Hematopoietic multipotent progenitor cell treated with erythropoietin and hydrocortisone succinate and interleukin-3 and kit ligand, for 17 days (in vitro differentiated cells): ENCODE data around the gene SEC14L3.

Experiments used
- DNase-seq: peaks from one replicate; pipeline ENCODE4 v3.0.0-alpha.2; 2015; ENCODE audit warnings: low spot score

Gene SEC14L3

DNA sequence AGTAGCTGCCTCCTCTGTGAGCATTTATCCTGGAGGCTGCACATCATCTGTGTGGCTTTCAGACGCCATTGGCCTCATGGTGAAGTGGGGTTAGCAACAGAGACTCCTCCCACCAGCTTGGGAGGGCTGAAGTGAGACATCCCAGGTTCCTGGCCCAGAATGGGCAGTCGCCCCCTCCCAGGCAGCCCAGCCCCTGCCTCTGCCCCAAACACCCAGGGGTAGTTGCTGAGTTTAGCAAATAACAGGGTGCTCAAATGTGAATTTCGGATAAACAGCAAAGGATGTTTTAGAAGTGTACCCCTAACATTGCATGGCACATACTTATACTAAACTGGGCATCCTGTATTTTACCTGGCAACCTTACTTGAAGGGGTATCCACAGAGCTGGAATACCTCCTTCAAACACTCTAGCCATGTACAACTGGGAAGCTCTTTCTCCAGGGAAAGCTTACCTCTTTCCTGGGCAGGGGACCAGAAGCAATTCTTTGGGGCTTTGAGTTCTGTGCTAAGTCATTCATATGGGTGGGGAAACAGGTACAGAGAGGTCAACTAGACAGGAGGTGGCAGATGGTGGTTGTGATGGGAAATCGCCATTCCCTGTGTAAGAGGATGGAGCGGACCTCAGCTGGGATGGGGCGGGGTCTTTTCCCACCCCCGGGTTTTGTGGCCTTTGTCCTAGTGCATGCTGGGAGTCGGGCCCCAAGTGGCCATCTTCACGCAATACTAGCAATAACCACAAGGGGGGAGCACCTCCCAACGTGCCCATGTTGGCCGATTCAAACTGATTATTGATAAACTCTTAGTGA lies 27.0 kb downstream of the SEC14L3 start:
- DNase-seq = peak; percentile 84

DNA sequence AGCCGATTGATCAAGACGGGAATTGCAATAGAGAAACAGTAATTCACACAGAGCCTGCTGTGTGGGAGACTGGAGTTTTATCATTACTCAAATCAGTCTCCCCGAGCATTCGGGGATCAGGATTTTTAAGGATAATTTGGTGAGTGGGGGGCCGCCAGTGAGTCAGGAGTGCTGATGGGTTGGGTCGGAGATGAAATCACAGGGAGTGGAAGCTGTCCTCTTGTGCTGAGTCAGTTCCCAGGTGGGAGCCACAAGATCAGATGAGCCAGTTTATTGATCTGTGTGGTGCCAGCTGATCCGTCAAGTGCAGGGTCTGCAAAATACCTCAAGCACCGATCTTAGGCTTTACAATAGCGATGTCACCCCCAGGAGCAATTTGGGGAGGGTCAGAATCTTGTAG lies 30.7 kb downstream of the SEC14L3 start:
- DNase-seq = no peak

DNA sequence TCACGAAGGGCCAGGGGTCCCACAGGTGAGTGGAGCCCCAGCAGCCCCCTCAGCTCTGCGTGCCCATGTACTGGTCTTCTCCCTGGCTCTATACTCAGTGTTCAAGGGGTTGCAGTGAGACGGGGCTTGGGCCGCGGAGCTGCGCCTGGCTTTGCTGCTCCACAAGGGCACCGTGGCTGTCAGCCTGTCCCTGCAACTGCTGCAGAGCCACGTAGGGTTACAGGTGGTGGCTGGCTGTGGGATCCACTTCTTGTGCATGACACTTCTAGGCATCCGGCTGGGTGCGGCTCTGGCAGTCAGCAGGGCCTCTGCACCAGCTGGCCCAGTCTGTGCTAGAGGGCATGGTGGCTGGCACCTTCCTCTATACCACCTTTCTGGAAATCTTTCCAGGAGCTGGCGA lies 32.0 kb downstream of the SEC14L3 start:
- DNase-seq = no peak

DNA sequence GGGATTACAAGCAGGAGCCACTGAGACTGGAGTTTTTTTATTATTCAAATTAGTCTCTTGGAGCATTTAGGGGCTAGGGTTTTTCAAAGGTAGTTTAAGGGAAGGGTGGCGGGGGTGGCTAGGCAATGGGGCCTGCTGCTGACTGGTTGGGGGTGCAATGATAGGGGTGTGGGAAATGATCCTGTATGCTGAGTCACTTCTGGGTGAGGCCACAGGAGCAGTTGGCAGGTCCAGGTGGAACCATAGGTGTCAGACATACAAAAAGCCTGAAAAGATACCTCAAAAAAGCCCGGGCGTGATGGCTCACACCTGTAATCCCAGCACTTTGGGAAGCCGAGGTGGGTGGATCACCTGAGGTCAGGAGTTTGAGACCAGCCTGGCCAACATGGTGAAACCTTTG lies 32.6 kb downstream of the SEC14L3 start:
- no peak for DNase-seq

DNA sequence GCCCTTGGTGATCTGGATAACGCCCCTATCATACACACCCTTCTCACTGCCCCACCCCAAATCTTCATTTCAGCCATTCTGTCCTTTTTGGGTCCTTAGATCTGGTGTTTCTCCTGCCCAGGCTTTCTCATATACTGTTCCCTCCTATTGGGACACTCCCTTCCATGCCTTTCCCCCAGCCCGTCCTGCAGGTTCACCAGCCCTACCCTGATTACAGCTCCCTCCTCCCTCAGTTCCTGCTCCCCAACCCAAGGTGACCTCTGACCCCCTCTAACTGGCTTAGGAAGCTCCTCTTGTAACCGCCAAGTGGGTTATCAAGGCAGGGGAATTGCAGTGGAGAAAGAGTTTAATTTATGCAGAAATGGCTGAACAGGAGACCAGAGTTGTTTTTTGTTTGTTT lies 33.3 kb downstream of the SEC14L3 start:
- DNase-seq = no peak

DNA sequence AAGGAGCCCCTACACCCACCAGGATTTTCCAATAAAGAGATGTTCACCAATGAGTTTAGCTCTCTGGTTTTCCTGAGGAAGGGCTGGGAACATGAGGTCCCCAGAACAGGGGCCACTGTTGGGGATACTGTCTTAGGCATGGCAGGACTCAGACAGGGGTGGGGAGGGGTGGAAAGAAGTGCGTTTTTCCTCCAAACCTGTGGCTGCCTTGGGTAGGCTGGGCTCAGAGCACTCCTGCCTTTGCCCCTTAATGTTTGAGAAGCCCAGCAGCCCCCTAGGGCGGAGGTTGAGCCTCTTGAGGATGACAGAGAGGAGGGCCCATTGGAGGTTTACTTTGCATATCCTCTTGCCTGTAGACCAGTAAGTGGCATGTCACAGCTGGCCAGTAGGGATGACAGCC lies 35.6 kb downstream of the SEC14L3 start:
- no peak for DNase-seq

DNA sequence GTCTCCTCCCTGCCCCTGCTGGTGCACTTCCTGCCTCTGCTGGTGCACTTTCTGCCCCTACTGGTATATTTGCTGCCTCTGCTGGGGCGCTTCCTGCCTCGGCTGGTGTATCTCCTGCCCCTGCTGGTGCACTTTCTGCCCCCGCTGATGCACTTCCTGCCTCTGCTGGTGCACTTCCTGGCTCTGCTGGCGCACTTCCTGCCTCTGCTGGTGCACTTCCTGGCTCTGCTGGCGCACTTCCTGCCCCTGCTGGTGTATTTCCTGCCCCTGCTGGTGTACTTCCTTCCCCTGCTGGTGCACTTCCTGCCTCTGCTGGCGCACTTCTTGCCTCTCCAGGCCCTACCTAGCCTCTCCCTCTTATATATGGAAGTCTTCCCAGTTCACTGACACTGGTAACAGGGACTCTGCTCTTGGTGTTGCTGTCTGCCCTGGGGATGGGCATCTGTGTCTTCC lies 36.1 kb downstream of the SEC14L3 start:
- no peak for DNase-seq

DNA sequence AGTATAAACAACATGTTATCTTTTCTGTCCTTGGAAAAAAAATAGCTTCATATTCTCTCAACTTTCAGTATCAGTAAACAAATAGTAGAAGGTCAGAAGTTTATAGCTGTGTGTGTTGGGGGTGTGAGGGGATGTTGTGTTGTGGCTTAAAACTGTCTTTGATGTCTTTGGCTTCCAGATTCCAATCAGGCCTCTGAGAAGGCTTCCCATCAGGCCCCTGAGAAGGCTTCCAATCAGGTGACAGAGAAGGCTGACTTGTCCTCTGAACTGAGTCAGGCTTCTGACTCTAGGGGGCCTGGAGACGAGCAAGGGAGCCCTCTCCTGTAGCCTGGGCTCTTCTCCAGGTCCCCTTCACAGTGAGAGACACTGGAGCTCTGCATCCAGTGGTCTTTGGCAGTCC lies 37.0 kb downstream of the SEC14L3 start:
- no peak for DNase-seq

DNA sequence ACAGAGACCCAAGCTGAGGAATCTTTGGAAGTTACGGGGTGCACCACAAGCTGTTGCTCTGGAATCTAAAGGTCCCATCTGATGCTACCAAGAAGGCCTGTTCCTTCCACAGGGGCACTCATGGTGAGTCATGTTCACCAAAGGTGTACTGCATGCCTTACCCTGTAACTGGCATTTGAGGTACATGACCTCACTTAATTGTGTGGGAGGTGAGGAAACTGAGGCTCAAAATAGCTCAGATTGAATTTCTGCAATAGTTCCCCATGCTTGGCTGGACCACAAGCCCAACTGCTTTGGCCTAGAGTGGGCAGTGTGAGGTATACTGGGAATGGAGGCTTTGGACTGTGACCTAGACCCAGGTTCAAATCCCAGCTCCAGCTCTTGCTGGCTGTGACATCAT lies 38.0 kb downstream of the SEC14L3 start:
- DNase-seq = no peak

DNA sequence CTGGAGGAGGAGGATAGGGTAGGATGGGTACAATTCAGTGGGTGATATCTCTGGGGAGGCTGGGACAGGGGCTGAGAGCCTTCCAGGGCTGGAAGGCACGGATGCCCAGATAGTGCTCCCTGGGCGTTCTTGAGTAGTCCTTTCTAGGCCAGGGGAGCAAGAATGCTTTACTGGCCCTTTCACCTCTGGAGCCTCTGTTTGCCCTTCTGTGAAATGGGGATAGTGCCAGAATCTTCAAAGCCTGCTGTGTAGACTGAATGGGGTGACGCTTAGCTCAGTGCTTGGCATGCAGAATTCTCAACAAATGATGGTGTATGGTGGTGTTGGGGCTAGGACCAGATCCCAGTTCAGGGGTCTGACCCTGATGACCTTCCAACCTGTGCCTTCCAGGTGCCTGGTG lies 38.6 kb downstream of the SEC14L3 start:
- DNase-seq = no peak

DNA sequence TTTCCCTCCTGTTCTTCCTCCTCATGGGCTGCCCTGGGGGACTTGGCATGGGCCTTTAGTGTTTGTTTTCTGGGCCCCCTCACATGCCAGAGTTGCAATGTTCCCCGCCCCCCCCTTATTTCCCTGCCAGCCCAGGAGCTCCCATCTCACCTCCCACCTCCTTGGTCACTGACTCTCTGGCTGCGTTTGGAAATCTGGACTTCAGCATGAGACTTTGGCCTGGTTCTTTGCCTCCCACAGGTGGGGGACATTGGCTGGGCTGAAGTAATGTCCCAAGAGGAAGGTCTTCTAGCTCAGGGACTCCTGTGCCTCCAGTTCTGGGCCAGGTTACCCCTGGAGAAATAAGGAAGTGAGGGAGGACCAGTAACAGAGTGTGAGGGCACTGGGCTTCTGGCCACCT lies 39.3 kb downstream of the SEC14L3 start:
- no peak for DNase-seq

DNA sequence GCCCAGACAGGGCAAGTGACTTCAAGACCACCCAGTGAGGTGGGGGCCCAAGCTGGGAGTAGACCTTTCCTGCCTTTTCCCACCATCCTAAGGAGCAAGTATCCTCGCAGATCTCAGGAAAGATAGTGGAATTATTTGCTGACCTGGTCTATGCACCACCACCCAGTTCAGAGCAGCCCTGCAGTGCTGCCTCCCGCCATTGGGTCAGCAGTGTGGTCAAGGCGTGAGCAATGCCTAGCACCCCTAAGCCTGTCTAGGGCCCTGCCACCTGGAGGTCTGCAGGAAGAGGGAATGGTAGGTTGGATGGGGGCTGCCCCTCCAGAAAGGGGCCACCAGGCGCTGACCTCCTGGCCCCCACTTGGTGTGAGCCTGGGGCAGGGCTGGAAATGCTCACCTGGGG lies 39.7 kb downstream of the SEC14L3 start:
- no peak for DNase-seq

DNA sequence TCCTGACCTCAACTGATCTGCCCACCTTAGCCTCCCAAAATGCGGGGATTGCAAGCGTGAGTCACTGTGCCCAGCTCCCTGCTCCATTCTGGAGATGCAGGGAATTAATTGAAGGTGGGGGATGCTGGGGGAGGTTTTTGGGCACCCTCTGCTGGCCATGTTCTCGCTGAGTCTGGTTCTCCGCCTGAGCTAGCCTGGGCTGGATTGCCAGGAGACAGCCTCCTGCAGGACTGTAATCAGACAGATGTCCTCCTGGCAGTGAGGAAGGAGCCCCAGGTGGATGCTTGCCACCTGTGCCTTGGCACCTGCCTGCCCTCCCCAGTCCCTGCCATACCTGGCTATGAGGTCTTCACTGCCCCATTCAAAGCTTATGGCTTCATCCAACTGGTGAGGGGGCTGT lies 40.9 kb downstream of the SEC14L3 start:
- DNase-seq = no peak

DNA sequence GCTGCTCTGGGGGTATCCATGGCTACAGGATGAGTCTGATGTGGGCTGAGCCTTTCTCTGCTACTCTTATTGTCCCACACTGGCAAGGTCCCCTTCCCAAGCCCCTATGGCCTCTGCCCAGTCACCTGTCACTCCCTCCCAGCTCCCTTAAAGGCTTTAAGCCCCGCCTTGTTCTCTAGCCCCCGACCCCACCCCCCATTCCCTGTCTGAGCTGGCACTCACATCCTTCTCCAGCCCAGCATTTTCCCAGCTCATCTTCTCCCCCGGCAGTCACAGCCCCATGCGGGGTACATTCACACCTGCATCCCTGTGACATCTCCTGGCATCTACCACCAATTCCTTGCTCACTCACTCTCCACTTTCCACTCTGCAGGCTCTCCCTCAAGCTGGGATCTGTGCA lies 41.9 kb downstream of the SEC14L3 start:
- no peak for DNase-seq

DNA sequence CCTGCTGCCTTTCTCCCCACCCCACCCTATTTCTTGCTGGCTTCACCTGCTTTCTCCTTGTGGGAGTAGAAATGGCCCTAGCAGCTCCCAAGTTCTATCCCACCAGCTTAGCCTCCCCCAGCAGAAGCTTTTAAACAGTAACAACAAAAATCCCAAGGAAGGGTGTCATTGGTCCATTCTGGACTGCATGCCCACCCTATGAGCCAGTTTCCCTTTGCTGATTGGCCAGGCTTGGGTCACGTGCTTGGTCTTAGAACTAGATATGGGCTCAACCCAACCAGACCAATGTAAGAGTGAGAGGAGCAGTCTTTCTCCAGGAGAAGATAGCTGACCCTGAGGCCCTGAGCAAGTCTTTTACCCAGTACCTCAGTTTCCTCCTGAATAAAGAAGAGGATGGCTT lies 43.9 kb downstream of the SEC14L3 start:
- DNase-seq = no peak

DNA sequence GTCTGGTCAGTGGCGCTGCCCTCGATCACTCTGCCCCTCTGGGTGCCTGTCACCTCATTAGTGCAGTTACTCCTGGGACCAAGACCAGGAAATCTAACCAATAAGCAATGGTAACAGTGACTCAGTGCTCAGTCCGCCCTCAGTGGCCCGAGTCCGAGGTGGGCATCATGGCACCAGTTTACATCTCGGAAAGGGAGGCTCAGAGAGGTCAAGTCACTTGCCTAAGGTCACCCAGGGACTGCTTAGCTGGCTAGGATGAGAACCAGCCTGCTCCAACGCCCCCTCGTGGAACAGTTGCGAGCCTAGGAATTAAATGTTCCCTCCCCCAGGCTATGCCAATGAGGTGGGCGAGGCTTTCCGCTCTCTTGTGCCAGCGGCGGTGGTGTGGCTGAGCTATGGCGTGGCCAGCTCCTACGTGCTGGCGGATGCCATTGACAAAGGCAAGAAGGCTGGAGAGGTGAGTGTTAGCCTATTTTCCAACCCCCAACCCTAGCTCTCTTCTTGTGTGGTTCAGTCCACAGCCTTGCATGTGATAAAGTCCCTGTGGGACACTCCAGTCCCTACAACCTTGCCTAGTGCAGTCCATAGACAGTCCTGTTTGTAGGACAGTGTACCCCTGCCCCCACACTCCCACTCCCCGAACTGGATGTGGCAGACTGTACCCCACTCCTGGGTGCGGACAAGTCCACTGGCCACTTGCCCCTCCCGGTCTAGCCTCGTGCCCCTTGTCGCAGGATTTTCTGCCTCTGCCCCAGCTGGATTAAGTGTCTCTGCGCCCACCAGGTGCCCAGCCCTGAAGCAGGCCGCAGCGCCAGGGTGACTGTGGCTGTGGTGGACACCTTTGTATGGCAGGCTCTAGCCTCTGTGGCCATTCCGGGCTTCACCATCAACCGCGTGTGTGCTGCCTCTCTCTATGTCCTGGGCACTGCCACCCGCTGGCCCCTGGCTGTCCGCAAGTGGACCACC lies 45.1 kb downstream of the SEC14L3 start:
- DNase-seq = peak; percentile 90

DNA sequence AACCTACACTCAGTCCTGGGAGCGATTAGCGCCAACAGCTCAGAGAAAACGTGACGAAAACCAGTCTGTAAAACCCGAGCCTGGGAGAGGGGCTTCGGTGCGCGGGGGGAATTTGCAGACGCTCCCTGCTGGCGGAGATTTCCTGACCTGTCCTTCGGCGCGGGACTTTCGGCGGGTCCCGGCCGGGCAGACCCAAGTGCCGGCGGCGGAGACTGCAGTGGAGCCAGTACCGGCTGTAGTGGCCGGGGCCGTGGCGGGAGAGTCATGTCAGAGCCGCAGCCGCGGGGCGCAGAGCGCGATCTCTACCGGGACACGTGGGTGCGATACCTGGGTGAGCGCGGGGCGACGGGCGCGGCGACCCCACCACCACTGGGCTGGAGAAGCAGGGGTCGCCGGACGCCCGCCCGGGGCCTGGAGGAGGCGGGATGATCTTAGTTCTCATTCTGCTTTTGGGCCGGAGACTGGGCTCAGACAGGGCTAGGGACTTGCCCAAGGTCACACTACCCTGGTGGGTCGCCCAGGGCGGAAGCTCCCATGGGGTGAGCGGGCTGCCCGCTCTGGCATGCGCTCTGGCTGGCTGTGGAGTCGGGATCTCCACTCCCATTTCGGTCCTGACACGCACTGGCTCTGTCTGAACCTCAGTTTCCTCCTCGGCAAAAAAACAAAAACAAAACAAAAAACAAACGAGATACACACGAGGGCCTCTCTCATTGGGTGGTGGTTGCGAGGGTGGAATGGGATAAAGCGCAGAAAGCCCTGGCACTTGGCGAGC lies 46.0 kb downstream of the SEC14L3 start, which contains the start of gene MTFP1:
Gene MTFP1 (plus strand): TSS at position 153 of the 772 bp plus-strand sequence. CDS start 112 bp downstream, at position 265.
- peak; percentile 19 for DNase-seq

DNA sequence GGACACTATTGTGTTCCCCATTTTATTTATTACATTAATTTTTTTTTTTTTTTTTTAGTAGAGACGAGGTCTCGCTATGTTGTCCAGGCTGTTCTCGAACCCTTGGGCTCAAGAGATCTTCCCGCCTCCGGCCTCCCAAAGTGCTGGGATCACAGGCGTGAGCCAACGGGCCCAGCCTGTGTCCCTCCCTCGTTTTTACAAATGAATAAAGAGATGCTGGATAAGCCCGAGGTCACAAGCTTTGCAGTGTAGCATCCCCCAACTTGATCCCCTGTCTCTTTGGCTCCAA lies 46.5 kb downstream of the SEC14L3 start:
- no peak for DNase-seq

DNA sequence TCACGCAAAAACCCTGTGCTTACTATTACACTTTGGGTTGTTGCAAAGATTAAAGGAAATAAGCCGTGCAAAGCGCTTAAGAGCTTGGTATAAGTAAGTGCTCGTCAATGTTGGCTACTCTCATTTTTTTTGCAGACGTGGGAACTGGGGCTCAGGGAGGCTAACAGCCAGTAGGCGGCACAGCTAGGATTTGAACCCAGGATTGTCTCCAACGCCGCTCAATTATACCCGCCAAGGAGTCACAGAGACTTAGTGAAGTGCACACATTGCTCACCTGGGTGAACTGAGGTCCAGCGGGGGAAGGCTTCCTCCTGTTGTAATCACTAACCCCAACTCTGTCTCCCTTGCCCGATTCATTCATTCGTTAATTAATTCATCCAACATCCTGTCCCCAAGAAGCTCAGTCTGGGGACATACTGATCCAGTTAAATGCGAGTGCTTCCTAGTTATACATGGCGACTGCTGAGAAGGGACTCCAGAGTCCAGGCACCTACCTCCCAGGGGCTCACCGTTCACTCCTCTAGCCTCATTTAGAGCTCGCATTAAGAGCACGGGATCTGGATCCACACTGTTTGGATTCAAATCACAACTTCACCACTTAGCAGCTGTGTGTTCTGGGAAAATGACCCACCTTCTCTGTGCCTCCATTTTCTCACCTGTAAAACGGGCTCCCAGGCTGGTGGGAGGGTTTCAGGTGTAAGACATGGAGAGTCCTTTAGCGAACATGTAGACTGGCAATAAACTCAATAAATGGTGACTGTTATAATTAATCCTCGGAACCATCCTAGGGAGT lies 47.1 kb downstream of the SEC14L3 start:
- no peak for DNase-seq

DNA sequence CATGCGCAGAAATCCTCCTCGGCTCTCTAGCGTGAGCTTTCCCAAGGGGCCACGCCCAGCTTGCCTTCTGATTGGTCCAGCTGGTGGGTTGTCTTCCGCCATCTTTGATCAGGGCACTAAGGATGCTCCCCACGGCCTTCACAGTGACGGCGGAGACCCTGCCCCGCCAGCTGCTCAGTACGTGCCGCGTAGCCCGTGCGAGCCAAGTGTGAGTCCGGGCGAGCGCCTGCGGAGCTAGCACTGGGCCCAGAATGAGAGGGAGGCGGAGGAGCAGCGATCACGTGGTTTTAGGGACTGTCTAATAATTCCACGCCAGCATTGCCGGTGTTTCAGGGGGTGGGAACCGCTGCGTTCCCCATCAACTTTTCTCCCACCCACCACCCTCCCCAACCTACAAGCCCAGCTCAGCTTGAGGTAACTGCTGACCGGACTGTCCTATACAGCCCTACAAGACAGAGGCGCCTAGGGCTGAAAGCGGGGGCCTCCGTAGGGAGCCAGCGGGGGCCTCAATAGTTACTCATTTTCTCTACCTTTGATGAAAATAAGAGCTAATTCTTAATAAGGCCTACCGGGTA lies 47.8 kb downstream of the SEC14L3 start:
- peak; percentile 99 for DNase-seq

DNA sequence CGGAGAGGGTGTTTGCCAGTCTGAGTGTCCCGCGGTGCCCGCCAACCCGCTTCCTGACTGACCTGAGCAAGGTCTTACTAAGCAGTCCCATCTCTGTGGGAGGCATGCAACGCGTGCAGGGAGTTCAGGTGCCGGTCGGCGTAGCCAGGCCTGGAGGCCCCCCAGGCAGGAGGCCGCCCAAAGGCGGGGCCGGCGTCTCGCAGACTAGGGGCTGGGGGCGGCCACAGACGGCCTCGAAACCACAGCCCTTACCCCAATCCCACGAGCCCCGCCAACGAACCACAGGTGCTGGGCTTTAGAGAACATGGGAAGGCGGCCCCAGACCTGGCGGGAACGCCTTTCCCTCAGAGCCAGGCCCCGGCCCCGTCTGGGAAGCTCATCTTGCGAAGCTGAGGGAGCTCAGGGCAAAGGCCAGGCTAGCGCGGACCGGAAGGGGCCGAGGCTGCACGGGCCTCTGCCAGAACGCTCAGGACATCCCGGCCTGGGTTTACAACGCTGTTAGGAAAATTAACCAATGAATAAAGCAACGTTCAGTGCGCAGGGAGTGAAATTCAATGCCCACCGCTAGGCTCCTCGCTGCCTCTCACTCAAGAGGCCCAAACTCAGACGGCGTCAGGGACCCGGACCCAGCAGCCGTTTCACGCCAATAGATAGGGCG lies 48.4 kb downstream of the SEC14L3 start:
- DNase-seq = peak; percentile 54
